SK-N-SH treated with all-trans-retinoic acid at 6 μM for 48 hours (cell line): ENCODE results near the gene KIFC3.
A peak's percentile ranks its signal among the peaks of the same experiment; 100 is the strongest.

ENCODE experiments used
- ATAC-seq: fragments of 200-7000 bp; cut with Tn5 transposase; 3 replicates; pipeline ENCODE4 v1.9.1; 2020; ENCODE audit warnings: mild to moderate bottlenecking, moderate library complexity
- ARNTL ChIP-seq: fragments of 450-650 bp; formaldehyde crosslinking; IDR thresholded peaks from 2 replicates; pipeline ENCODE4 v1.5.0; 2020; ENCODE audit warnings: low read depth, mild to moderate bottlenecking, moderate library complexity, borderline replicate concordance
- BACH2 ChIP-seq: fragments of 250-450 bp; sonication (Bioruptor Pico); IDR thresholded peaks from 2 replicates; pipeline ENCODE4 v1.9.0; 2021; ENCODE audit warnings: mild to moderate bottlenecking, borderline replicate concordance
- CSDC2 ChIP-seq: fragments of 250-450 bp; sonication (Bioruptor Pico); IDR thresholded peaks from 2 replicates; pipeline ENCODE4 v1.5.0; 2020; ENCODE audit warnings: mild to moderate bottlenecking, moderate library complexity
- ESRRG ChIP-seq: fragments of 250-450 bp; sonication (Bioruptor Pico); IDR thresholded peaks from 2 replicates; pipeline ENCODE4 v1.6.1; 2021; ENCODE audit warnings: mild to moderate bottlenecking
- GLIS3 ChIP-seq: fragments of 250-450 bp; sonication (Bioruptor Pico); IDR thresholded peaks from 2 replicates; pipeline ENCODE4 v1.5.0; 2020; ENCODE audit warnings: mild to moderate bottlenecking, moderate library complexity
- ISL1 ChIP-seq: fragments of 250-450 bp; sonication (Bioruptor Pico); IDR thresholded peaks from 2 replicates; pipeline ENCODE4 v2.1.2; 2022; ENCODE audit warnings: mild to moderate bottlenecking, moderate library complexity
- PATZ1 ChIP-seq: fragments of 250-450 bp; sonication (Bioruptor Pico); IDR thresholded peaks from 2 replicates; pipeline ENCODE4 v1.8.0; 2020; ENCODE audit warnings: mild to moderate bottlenecking, moderate library complexity, borderline replicate concordance
- PPARA ChIP-seq: fragments of 250-450 bp; sonication (Bioruptor Pico); IDR thresholded peaks from 2 replicates; pipeline ENCODE4 v1.5.0; 2020; ENCODE audit warnings: mild to moderate bottlenecking, borderline replicate concordance
- RARB ChIP-seq: fragments of 250-450 bp; sonication (Bioruptor Pico); IDR thresholded peaks from 2 replicates; pipeline ENCODE4 v1.8.0; 2021; ENCODE audit warnings: mild to moderate bottlenecking, moderate library complexity
- SNAI2 ChIP-seq: fragments of 250-450 bp; sonication (Bioruptor Pico); IDR thresholded peaks from 2 replicates; pipeline ENCODE4 v1.5.0; 2020; ENCODE audit warnings: mild to moderate bottlenecking, moderate library complexity
- TCF4 ChIP-seq: fragments of 250-450 bp; sonication (Bioruptor Pico); IDR thresholded peaks from 2 replicates; pipeline ENCODE4 v1.8.0; 2021; ENCODE audit warnings: mild to moderate bottlenecking, moderate library complexity, borderline replicate concordance
- TOX ChIP-seq: fragments of 250-450 bp; sonication (Bioruptor Pico); IDR thresholded peaks from 2 replicates; pipeline ENCODE4 v1.8.0; 2021; ENCODE audit warnings: mild to moderate bottlenecking, moderate library complexity, borderline replicate concordance
- ZFP3 ChIP-seq: fragments of 250-450 bp; sonication (Bioruptor Pico); IDR thresholded peaks from 2 replicates; pipeline ENCODE4 v1.5.0; 2020; ENCODE audit warnings: mild to moderate bottlenecking, moderate library complexity
- ZFP30 ChIP-seq: fragments of 450-650 bp; formaldehyde crosslinking; IDR thresholded peaks from 2 replicates; pipeline ENCODE4 v1.5.0; 2022; ENCODE audit warnings: mild to moderate bottlenecking, moderate library complexity
- ZNF565 ChIP-seq: fragments of 450-650 bp; formaldehyde crosslinking; conservative IDR thresholded peaks from 2 replicates; pipeline ENCODE4 v1.5.0; 2020; ENCODE audit warnings: low read depth, mild to moderate bottlenecking, moderate library complexity
- ZNF70 ChIP-seq: fragments of 450-650 bp; formaldehyde crosslinking; IDR thresholded peaks from 2 replicates; pipeline ENCODE4 v1.5.0; 2020; ENCODE audit warnings: mild to moderate bottlenecking, moderate library complexity
- TF ChIP-seq, protein P1 (sequence below): fragments of 250-450 bp; sonication (Bioruptor Pico); IDR thresholded peaks from 2 replicates; pipeline ENCODE4 v1.5.0; 2020; ENCODE audit warnings: mild to moderate bottlenecking, moderate library complexity
- TF ChIP-seq, protein P2 (sequence below): fragments of 250-450 bp; sonication (Bioruptor Pico); IDR thresholded peaks from 2 replicates; pipeline ENCODE4 v1.5.1; 2020; ENCODE audit warnings: low read depth, mild to moderate bottlenecking, moderate library complexity
- TF ChIP-seq, protein P3 (sequence below): fragments of 250-450 bp; sonication (Bioruptor Pico); IDR thresholded peaks from 2 replicates; pipeline ENCODE4 v1.8.0; 2021; ENCODE audit warnings: low read depth, mild to moderate bottlenecking, moderate library complexity, borderline replicate concordance
- TF ChIP-seq, protein P4 (sequence below): fragments of 250-450 bp; sonication (Bioruptor Pico); IDR thresholded peaks from 2 replicates; pipeline ENCODE4 v1.5.1; 2021; ENCODE audit warnings: mild to moderate bottlenecking, moderate library complexity

KIFC3 gene

GRCh38 chr16:57721356-57722209 lies 80.7 kb downstream of the KIFC3 start:
- no peak for ATAC-seq
- TF ChIP-seq ESRRG (CRISPR knock-in tag) (no peak), ZFP3 (CRISPR knock-in tag) (no peak), RARB (CRISPR knock-in tag) (no peak), TCF4 (CRISPR knock-in tag) (no peak), ZNF70 (CRISPR knock-in tag) (no peak), PPARA (no peak), ISL1 (CRISPR knock-in tag) (no peak)

DNA sequence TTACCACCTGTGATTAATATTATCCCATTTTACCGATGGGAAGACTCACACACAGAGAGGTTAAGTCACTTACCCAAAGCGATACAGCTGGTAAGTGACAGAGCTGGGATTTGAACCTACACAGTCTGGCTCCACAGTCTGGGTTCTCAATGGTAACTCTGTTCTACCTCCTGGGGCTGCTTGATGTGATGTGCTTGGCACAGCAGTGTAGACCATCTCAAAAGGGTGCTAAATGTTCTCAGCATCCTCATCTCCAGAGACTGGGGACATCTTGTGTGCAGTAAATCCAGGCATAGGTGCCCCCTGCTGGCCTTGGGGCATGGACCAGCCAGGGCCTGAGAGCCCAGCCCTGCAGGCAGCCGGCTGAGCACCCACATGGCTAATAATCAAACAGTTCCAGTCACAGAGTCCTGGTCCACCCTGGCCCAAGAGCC lies 82.1 kb downstream of the KIFC3 start:
- peak; percentile 97 for ATAC-seq
- TF ChIP-seq GLIS3 (no peak), TCF4 (CRISPR knock-in tag) (no peak), ZNF565 (no peak), ISL1 (CRISPR knock-in tag) (no peak), ESRRG (CRISPR knock-in tag) (no peak)

DNA sequence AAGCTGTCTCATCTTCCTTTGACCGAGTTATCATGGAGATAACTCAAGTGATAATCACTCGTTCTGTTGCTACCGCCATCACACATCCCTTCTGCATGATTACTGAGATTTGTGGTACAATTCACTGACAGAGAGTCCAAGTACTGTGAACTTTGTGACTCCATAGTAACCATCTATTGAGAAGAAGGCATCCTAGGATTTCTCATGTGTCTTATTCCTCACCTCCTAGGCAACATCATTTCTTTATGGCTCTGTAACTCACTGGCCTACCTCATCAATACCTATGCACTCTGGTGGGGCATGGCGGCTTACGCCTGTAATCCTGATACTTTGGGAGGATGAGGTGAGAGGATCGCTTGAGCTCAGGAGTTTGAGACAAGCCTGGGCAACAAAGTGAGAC lies 88.2 kb downstream of the KIFC3 start:
- TF ChIP-seq ZFP3 (CRISPR knock-in tag) (no peak), GLIS3 (no peak), TCF4 (CRISPR knock-in tag) (no peak), PPARA (no peak), RARB (CRISPR knock-in tag) (no peak), TOX (CRISPR knock-in tag) (no peak), ISL1 (CRISPR knock-in tag) (no peak), ESRRG (CRISPR knock-in tag) (no peak), PATZ1 (CRISPR knock-in tag) (no peak), ZNF70 (CRISPR knock-in tag) (no peak), ZFP30 (CRISPR knock-in tag) (no peak), ARNTL (CRISPR knock-in tag) (no peak), BACH2 (CRISPR knock-in tag) (no peak)
- TF ChIP-seq, protein P1, sequence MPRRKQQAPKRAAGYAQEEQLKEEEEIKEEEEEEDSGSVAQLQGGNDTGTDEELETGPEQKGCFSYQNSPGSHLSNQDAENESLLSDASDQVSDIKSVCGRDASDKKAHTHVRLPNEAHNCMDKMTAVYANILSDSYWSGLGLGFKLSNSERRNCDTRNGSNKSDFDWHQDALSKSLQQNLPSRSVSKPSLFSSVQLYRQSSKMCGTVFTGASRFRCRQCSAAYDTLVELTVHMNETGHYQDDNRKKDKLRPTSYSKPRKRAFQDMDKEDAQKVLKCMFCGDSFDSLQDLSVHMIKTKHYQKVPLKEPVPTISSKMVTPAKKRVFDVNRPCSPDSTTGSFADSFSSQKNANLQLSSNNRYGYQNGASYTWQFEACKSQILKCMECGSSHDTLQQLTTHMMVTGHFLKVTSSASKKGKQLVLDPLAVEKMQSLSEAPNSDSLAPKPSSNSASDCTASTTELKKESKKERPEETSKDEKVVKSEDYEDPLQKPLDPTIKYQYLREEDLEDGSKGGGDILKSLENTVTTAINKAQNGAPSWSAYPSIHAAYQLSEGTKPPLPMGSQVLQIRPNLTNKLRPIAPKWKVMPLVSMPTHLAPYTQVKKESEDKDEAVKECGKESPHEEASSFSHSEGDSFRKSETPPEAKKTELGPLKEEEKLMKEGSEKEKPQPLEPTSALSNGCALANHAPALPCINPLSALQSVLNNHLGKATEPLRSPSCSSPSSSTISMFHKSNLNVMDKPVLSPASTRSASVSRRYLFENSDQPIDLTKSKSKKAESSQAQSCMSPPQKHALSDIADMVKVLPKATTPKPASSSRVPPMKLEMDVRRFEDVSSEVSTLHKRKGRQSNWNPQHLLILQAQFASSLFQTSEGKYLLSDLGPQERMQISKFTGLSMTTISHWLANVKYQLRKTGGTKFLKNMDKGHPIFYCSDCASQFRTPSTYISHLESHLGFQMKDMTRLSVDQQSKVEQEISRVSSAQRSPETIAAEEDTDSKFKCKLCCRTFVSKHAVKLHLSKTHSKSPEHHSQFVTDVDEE (CRISPR knock-in tag) = no peak
- TF ChIP-seq, protein P2, sequence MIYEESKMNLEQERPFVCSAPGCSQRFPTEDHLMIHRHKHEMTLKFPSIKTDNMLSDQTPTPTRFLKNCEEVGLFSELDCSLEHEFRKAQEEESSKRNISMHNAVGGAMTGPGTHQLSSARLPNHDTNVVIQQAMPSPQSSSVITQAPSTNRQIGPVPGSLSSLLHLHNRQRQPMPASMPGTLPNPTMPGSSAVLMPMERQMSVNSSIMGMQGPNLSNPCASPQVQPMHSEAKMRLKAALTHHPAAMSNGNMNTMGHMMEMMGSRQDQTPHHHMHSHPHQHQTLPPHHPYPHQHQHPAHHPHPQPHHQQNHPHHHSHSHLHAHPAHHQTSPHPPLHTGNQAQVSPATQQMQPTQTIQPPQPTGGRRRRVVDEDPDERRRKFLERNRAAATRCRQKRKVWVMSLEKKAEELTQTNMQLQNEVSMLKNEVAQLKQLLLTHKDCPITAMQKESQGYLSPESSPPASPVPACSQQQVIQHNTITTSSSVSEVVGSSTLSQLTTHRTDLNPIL = no peak
- TF ChIP-seq, protein P3, sequence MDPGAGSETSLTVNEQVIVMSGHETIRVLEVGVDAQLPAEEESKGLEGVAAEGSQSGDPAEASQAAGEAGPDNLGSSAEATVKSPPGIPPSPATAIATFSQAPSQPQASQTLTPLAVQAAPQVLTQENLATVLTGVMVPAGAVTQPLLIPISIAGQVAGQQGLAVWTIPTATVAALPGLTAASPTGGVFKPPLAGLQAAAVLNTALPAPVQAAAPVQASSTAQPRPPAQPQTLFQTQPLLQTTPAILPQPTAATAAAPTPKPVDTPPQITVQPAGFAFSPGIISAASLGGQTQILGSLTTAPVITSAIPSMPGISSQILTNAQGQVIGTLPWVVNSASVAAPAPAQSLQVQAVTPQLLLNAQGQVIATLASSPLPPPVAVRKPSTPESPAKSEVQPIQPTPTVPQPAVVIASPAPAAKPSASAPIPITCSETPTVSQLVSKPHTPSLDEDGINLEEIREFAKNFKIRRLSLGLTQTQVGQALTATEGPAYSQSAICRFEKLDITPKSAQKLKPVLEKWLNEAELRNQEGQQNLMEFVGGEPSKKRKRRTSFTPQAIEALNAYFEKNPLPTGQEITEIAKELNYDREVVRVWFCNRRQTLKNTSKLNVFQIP (CRISPR knock-in tag) = no peak
- ATAC-seq = no peak

DNA sequence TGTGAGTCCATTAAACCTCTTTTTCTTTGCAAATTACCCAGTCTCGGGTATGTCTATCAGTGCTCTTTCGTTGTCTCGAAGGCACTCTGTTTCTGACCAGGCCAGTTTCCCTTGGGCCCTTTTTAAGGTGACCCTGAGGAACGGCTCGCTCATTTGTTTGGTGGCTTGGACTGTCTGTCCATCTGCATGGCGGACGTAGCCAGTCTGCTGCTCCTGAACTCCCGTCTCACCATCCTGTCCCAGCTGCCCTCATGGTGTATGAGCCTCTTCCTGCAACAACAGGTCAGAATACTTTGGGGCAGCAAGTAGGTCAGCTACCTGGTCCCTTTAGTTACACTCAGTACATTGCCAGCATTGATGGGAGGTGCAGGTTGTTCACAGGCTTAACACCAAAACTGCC lies 88.7 kb downstream of the KIFC3 start:
- ATAC-seq = no peak
- TF ChIP-seq TOX (CRISPR knock-in tag) (no peak), ZNF70 (CRISPR knock-in tag) (no peak), BACH2 (CRISPR knock-in tag) (no peak), ZFP3 (CRISPR knock-in tag) (no peak), CSDC2 (CRISPR knock-in tag) (no peak), ZNF565 (no peak), GLIS3 (no peak), PPARA (no peak), SNAI2 (CRISPR knock-in tag) (no peak)
- TF ChIP-seq, protein P2 = no peak
- TF ChIP-seq, protein P4, sequence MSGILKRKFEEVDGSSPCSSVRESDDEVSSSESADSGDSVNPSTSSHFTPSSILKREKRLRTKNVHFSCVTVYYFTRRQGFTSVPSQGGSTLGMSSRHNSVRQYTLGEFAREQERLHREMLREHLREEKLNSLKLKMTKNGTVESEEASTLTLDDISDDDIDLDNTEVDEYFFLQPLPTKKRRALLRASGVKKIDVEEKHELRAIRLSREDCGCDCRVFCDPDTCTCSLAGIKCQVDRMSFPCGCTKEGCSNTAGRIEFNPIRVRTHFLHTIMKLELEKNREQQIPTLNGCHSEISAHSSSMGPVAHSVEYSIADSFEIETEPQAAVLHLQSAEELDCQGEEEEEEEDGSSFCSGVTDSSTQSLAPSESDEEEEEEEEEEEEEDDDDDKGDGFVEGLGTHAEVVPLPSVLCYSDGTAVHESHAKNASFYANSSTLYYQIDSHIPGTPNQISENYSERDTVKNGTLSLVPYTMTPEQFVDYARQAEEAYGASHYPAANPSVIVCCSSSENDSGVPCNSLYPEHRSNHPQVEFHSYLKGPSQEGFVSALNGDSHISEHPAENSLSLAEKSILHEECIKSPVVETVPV (CRISPR knock-in tag) = no peak
- TF ChIP-seq, protein P1 (CRISPR knock-in tag) = no peak
